K562 (cell line): ENCODE measurements around the gene ZNF74. TPM values are rescaled to one million over a fixed set of nuclear protein-coding genes. Genes with fewer than 3 reads are reported as not detected.
A peak's percentile ranks its signal among the peaks of the same experiment; 100 is the strongest.

ENCODE experiments used
- ATAC-seq: fragments of 200-7000 bp; cut with Tn5 transposase; 3 replicates; pipeline ENCODE4 v1.9.1; 2020; ENCODE audit warnings: moderate library complexity
- BruUV-seq: library from RNA; stranded (reverse); fragments of 400-500 nt; replicated peaks from 2 replicates; lab custom pipeline; 2021; lab: Mats Ljungman, UMichigan
- CTCF ChIA-PET: fragments of 300-600 bp; formaldehyde crosslinking; extraction: SDS; loops from one replicate; lab custom pipeline; 2021; ENCODE audit warnings: low intra/inter-chr PET ratio; lab: Yijun Ruan, JAX
- POLR2A ChIA-PET: fragments of 300-600, 350-650 bp; sonication (Branson Sonifier 250); formaldehyde crosslinking; extraction: SDS; loops from one replicate; lab custom pipeline; 2021; ENCODE audit warnings: antibody characterized with exemption, inconsistent platforms; lab: Yijun Ruan, JAX
- DNase-seq, 4 experiments: peaks; one replicate each; pipeline versions ENCODE4 v3.0.0 to v3.0.0-alpha.2; 2011 to 2018; ENCODE audit warnings: low spot score in 3 of 4, mixed read lengths in 3 of 4; ENCODE audit errors: extremely low read depth in 1 of 4
- FAIRE-seq: peaks from 2 replicates; lab custom pipeline; 2011; peaks lifted over from hg19 to GRCh38; lab: Jason Lieb, UNC
- H2AFZ ChIP-seq: 2 replicates; pipeline ENCODE4 v1.6.0; 2011; ENCODE audit warnings: low read depth, low read length, control low read depth, inconsistent platforms
- H3K27ac ChIP-seq: fragments of 200-600 bp; 3 replicates; pipeline ENCODE4 v1.8.0; 2011; ENCODE audit warnings: low read depth, mild to moderate bottlenecking, control low read depth, inconsistent platforms, low read length, moderate library complexity, mixed read lengths; ENCODE audit errors: extremely low read depth
- H3K27me3 ChIP-seq, 2 experiments: fragments of 300-600 bp in 1 of 2; 2 replicates in 1 of 2; 3 replicates in 1 of 2; pipeline versions ENCODE4 v1.6.0 to v1.8.0; 2011; ENCODE audit warnings: inconsistent platforms in 2 of 2, low read length in 2 of 2, mild to moderate bottlenecking in 1 of 2, mixed read lengths in 1 of 2, moderate library complexity in 1 of 2; ENCODE audit not compliant: control insufficient read depth in 2 of 2, insufficient read depth in 2 of 2
- H3K36me3 ChIP-seq: fragments of 300-600 bp; 3 replicates; pipeline ENCODE4 v1.8.0; 2011; ENCODE audit warnings: mild to moderate bottlenecking, low read length, inconsistent platforms; ENCODE audit not compliant: control insufficient read depth, insufficient read depth
- H3K4me1 ChIP-seq, 2 experiments: fragments of 200-600 bp in 1 of 2; replicated peaks in 1 of 2; 2 replicates in 1 of 2; 3 replicates in 1 of 2; pipeline versions ENCODE4 v1.5.1 to v1.8.0; 2011; ENCODE audit warnings: inconsistent platforms in 2 of 2, low read length in 2 of 2, mild to moderate bottlenecking in 1 of 2, mixed read lengths in 1 of 2, moderate library complexity in 1 of 2; ENCODE audit not compliant: control insufficient read depth in 2 of 2, insufficient read depth in 2 of 2
- H3K4me2 ChIP-seq: 2 replicates; pipeline ENCODE4 v1.6.1; 2011; ENCODE audit warnings: low read length, control low read depth, inconsistent platforms, mixed read lengths; ENCODE audit not compliant: insufficient read depth
- H3K4me3 ChIP-seq: fragments of 200-600 bp; sonication (generic), shearing (Covaris generic); 2 replicates; pipeline ENCODE4 v1.5.1; 2016; ENCODE audit warnings: control low read depth, inconsistent platforms
- H3K79me2 ChIP-seq: fragments of 200-600 bp; 3 replicates; pipeline ENCODE4 v1.8.0; 2011; ENCODE audit warnings: low read length, inconsistent platforms; ENCODE audit not compliant: control insufficient read depth, insufficient read depth
- H3K9ac ChIP-seq, 2 experiments: 2 replicates each; pipeline versions ENCODE4 v1.6.0 to v1.6.1; 2011; ENCODE audit warnings: low read depth in 2 of 2, low read length in 2 of 2, control low read depth in 1 of 2, inconsistent platforms in 1 of 2, mild to moderate bottlenecking in 1 of 2, mixed read lengths in 1 of 2; ENCODE audit not compliant: insufficient read depth in 1 of 2
- H3K9me1 ChIP-seq: one replicate; pipeline ENCODE4 v1.6.0; 2011; ENCODE audit warnings: inconsistent platforms, mild to moderate bottlenecking, low read length, moderate library complexity; ENCODE audit not compliant: control insufficient read depth, insufficient read depth
- H3K9me3 ChIP-seq: replicated peaks from 2 replicates; pipeline ENCODE4 v1.5.1; 2011; ENCODE audit warnings: low read depth, low read length, inconsistent platforms; ENCODE audit not compliant: control insufficient read depth, insufficient read depth
- H4K20me1 ChIP-seq: replicated peaks from 2 replicates; pipeline ENCODE4 v1.6.1; 2011; ENCODE audit warnings: low read length, inconsistent platforms, mixed read lengths; ENCODE audit not compliant: control insufficient read depth, insufficient read depth
- ELF2 ChIP-seq: fragments of 250-450 bp; sonication (Bioruptor Pico); IDR thresholded peaks from 2 replicates; pipeline ENCODE4 v1.5.0; 2021; ENCODE audit warnings: mild to moderate bottlenecking
- KAT2B ChIP-seq: IDR thresholded peaks from one replicate; pipeline ENCODE4 v1.6.1; 2012; ENCODE audit warnings: low read depth, mild to moderate bottlenecking, control low read depth, inconsistent platforms, low read length, moderate library complexity
- KLF1 ChIP-seq: fragments of 450-650 bp; IDR thresholded peaks from 2 replicates; pipeline ENCODE4 v1.6.1; 2016; ENCODE audit warnings: missing genetic modification characterization, missing compliant biosample characterization
- MYC ChIP-seq, 2 experiments: fragments of 250-450 bp in 1 of 2; sonication (Bioruptor Pico) in 1 of 2; IDR thresholded peaks; 2 replicates each; pipeline versions ENCODE4 v1.5.1 to v1.6.1; 2012 to 2021; ENCODE audit warnings: low read depth in 2 of 2, borderline replicate concordance in 1 of 2, improper control_type of control experiment in 1 of 2, low read length in 1 of 2, mild to moderate bottlenecking in 1 of 2, moderate library complexity in 1 of 2
- NCOA4 ChIP-seq: fragments of 450-650 bp; IDR thresholded peaks from 2 replicates; pipeline ENCODE4 v1.6.1; 2018; ENCODE audit warnings: mild to moderate bottlenecking; ENCODE audit not compliant: partially characterized antibody
- PHB ChIP-seq: fragments of 250-450 bp; sonication (Bioruptor Pico); IDR thresholded peaks from 2 replicates; pipeline ENCODE4 v1.5.0; 2021
- PHF8 ChIP-seq: fragments of 200-600 bp; sonication (generic); IDR thresholded peaks from 2 replicates; pipeline ENCODE4 v1.6.1; 2012; ENCODE audit warnings: mixed run types, mild to moderate bottlenecking, inconsistent platforms, low read length, moderate library complexity, borderline replicate concordance
- SETDB1 ChIP-seq: IDR thresholded peaks from one replicate; pipeline ENCODE4 v1.6.1; 2012; ENCODE audit warnings: low read length, control low read depth, inconsistent platforms
- SMAD4 ChIP-seq: fragments of 250-450 bp; sonication (Bioruptor Pico); conservative IDR thresholded peaks from 2 replicates; pipeline ENCODE4 v1.8.0; 2021; ENCODE audit warnings: inconsistent platforms, mild to moderate bottlenecking, moderate library complexity
- SPI1 ChIP-seq: IDR thresholded peaks from 2 replicates; pipeline ENCODE4 v1.6.1; 2011; ENCODE audit warnings: low read depth, low read length, control low read depth, borderline replicate concordance
- ZNF668 ChIP-seq: fragments of 250-450 bp; sonication (Bioruptor Pico); IDR thresholded peaks from 2 replicates; pipeline ENCODE4 v1.8.0; 2022; ENCODE audit warnings: mild to moderate bottlenecking, inconsistent platforms
- WGBS: fragments of 100-300 bp; shearing (Covaris generic); methylation state at CpG from one replicate; pipeline ENCODE4 v1.1.6; 2016; ENCODE audit warnings: low coverage, mixed read lengths; ENCODE audit not compliant: insufficient coverage; ENCODE audit errors: missing lambda C conversion rate; 5-methylcytosine and 5-hydroxymethylcytosine counted together
- in situ Hi-C: fragments of 300-500 bp; cut with MboI; formaldehyde crosslinking; loops from 4 replicates; pipeline ENCODE4 v1.15.0; 2018; ENCODE audit warnings: inconsistent platforms, mixed read lengths
- intact Hi-C: fragments of 100-400 bp; cut with micrococcal nuclease; formaldehyde crosslinking; loops from 2 replicates; pipeline ENCODE4 v1.14.2; 2022
- polyA plus RNA-seq, 8 experiments: library from polyadenylated mRNA; depleted of rRNA in 4 of 8; stranded (reverse) in 5 of 8; unstranded in 3 of 8; fragments of >200 nt; fragmentation: Nextera tagmentation in 2 of 8; fragmentation: Illumina TruSeq in 1 of 8; extraction: Ambion mirVana in 2 of 8; extraction: Trizol in 1 of 8; gene quantifications; 2 replicates each; pipeline versions ENCODE4 v1.2.1 to v1.2.3, GENCODE V29; 2011 to 2014; ENCODE audit warnings: inconsistent platforms in 1 of 8, missing spikeins in 1 of 8
- total RNA-seq, 7 experiments: library from RNA; depleted of rRNA in 6 of 7; stranded (reverse); fragments of >200 nt in 6 of 7; fragmentation: Illumina TruSeq in 2 of 7; extraction: Trizol in 2 of 7; gene quantifications; 2 replicates each; pipeline versions ENCODE4 v1.2.1 to v1.2.3, GENCODE V29; 2011 to 2021; ENCODE audit warnings: low replicate concordance in 1 of 7
- TF ChIP-seq, protein P1 (sequence below), 2 experiments: fragments of 150-350 bp in 1 of 2; IDR thresholded peaks; 2 replicates each; pipeline ENCODE4 v1.6.1; 2012 to 2016; ENCODE audit warnings: low read depth in 2 of 2, low read length in 2 of 2, mild to moderate bottlenecking in 1 of 2, moderate library complexity in 1 of 2

ZNF74 gene
- total and polyA plus RNA-seq, 9 of the 15 experiments (the other 6 are each of a cell fraction or from before 2014, with no cell fraction given) = 2.4 to 53.5 (median 31.5) TPM

DNA sequence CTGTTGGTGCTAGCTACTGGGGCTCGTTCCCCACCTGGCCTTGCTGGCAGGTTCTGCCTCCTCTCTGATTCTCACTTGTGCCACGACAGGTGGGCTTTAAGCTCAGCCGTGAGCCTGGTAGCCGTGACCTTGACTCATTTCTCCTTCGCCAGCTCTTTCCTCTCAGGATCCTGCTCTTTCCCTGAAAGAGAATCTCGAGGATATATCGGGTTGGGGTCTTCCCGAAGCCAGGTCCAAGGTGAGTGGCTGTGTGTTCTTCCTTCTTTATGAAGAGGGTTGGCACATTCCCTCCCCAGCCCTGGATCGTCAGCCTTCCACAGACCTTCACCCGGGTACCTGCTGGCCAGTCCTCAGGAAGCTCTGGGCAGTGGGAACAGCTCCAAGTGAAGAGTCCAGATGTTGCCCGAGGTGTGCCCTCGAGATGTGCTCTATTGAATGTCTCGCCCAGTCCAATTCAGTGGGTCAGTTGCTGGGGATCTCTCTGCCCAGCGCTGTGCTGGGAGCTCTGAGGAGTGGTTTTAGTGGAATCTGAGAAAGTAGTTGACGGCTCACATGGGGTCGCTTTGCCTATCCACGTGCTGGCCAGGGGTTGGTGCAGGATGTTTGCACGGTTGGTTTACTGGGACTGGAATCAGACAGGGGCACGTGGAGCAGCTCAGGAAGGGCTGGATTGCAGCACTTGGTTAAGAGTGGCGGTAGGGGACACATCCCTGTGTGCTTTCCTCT, 1.4 kb downstream of the ZNF74 start (continued):
- no peak for TF ChIP-seq PHF8
- TF ChIP-seq, protein P1, sequence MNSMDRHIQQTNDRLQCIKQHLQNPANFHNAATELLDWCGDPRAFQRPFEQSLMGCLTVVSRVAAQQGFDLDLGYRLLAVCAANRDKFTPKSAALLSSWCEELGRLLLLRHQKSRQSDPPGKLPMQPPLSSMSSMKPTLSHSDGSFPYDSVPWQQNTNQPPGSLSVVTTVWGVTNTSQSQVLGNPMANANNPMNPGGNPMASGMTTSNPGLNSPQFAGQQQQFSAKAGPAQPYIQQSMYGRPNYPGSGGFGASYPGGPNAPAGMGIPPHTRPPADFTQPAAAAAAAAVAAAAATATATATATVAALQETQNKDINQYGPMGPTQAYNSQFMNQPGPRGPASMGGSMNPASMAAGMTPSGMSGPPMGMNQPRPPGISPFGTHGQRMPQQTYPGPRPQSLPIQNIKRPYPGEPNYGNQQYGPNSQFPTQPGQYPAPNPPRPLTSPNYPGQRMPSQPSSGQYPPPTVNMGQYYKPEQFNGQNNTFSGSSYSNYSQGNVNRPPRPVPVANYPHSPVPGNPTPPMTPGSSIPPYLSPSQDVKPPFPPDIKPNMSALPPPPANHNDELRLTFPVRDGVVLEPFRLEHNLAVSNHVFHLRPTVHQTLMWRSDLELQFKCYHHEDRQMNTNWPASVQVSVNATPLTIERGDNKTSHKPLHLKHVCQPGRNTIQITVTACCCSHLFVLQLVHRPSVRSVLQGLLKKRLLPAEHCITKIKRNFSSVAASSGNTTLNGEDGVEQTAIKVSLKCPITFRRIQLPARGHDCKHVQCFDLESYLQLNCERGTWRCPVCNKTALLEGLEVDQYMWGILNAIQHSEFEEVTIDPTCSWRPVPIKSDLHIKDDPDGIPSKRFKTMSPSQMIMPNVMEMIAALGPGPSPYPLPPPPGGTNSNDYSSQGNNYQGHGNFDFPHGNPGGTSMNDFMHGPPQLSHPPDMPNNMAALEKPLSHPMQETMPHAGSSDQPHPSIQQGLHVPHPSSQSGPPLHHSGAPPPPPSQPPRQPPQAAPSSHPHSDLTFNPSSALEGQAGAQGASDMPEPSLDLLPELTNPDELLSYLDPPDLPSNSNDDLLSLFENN (IDR thresholded peaks at IDR 0.05; ENCODE audit: low read depth in 2 of 2, low read length in 2 of 2) = no peak
- TF ChIP-seq SETDB1 = peak; percentile 34

DNA sequence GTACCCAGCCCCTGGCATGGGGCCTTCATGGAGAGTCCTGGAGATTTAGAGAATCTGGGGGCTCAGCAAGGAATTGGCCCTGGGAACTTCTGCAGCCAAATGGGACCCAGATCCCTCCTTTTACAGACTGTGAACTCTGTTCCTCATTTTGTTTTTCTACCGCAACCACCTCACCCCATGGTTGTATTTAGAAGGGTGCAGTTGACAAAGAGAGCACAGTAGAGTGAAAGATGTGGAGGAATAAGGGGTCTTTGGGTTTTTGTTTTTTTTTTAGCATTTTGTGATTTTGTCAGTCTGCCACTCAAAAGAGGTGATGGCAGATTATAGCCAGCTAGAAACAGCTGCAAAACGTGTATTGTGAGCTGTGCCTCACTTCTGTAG, 1.9 kb downstream of the ZNF74 start:
- ATAC-seq = no peak
- 35% methylated on average over 2 of the region's 2 CpGs for WGBS
- CTCF ChIA-PET = no interaction called here

More for the DNA sequence above, 1.9 kb downstream of the ZNF74 start:
- BruUV-seq = no TSS peak
- H2AFZ ChIP-seq = no peak overlapping the region
- H3K36me3 ChIP-seq = peaks cover 14% of the 10 kb centered on the region; the same call in 2 of the 3 replicates
- H3K79me2 ChIP-seq = peaks cover 17% of the 10 kb centered on the region
- peaks cover 16 to 35% of the 10 kb centered on the region in 2 experiments for H3K4me1 ChIP-seq
- POLR2A ChIA-PET = interaction anchor here (0.7 to 7.0 kb wide), 9 partner anchors 8 to 77 kb away, joined by 3 to 84 read pairs (median 7); no protein-coding TSS in a partner anchor
- DNase-seq = no peak
- no peak overlapping the region for H3K4me3 ChIP-seq
- H3K27ac ChIP-seq = no peak overlapping the region
- 0 out of 2 replicates have a peak, but pooled peaks cover 2% of the 10 kb centered on the region for H4K20me1 ChIP-seq
- H3K9me3 ChIP-seq = peaks cover 3% of the 10 kb centered on the region; the same call in 1 of the 2 replicates
- no peak for FAIRE-seq
- TF ChIP-seq PHB (CRISPR knock-in tag) = 0 out of 2 replicates have a peak, but pooled peaks have one; percentile 21
- peak; percentile 89 for TF ChIP-seq SPI1
- 0 out of 2 replicates have a peak, but pooled peaks have one; percentile 21 for TF ChIP-seq MYC (IDR thresholded peaks at IDR 0.05; ENCODE audit: low read depth, low read length)
- no peak for TF ChIP-seq MYC (CRISPR knock-in tag; IDR thresholded peaks at IDR 0.05; ENCODE audit: borderline replicate concordance, low read depth)
- TF ChIP-seq SMAD4 (CRISPR knock-in tag) = 0 out of 2 replicates have a peak, but pooled peaks have one; percentile 0
- no peak for TF ChIP-seq NCOA4
- 0 out of 2 replicates have a peak, but pooled peaks have one; percentile 42 for TF ChIP-seq ZNF668 (CRISPR knock-in tag)
- TF ChIP-seq KLF1 (tag) = no peak
- peak; percentile 57 for TF ChIP-seq KAT2B
- TF ChIP-seq ELF2 = 0 out of 2 replicates have a peak, but pooled peaks have one; percentile 1
- H3K9me1 ChIP-seq = peaks cover 5% of the 10 kb centered on the region
- in situ Hi-C loops = loop anchor here (10.0 kb wide), 1 partner anchor 51 kb away; no protein-coding TSS in a partner anchor
- intact Hi-C loops = loop anchor here (2.0 kb wide), 1 partner anchor 75 kb away; the partner anchor contains the start of gene DGCR6L
- H3K4me2 ChIP-seq = peak overlapping the region; percentile 90; the same call in 1 of the 2 replicates
- H3K9ac ChIP-seq = peak overlapping the region in 1 of 2 experiments; percentile 96; a peak in 2 of 4 replicates
- peaks cover 0 to 7% of the 10 kb centered on the region in 2 experiments; a peak in 3 of 5 replicates for H3K27me3 ChIP-seq
